Endothelial cell of umbilical vein (primary cell): ENCODE results near the gene DCAF7. TPM values are rescaled to one million over a fixed set of nuclear protein-coding genes. Genes with fewer than 3 reads are reported as not detected.
A peak's percentile ranks its signal among the peaks of the same experiment; 100 is the strongest.

ENCODE experiments used
- BruUV-seq: library from RNA; stranded (reverse); fragments of 400-500 nt; replicated peaks from 2 replicates; lab custom pipeline; 2021; lab: Mats Ljungman, UMichigan
- CTCF ChIA-PET: fragments of 300-600, 350-600 bp; sonication (Branson Sonifier 250); formaldehyde crosslinking; loops from one replicate; lab custom pipeline; 2021; ENCODE audit warnings: antibody characterized with exemption, inconsistent platforms; lab: Charles Lee
- POLR2A ChIA-PET: fragments of 300-600, 350-600 bp; sonication (Branson Sonifier 250); formaldehyde crosslinking; loops from one replicate; lab custom pipeline; 2021; ENCODE audit warnings: antibody characterized with exemption, inconsistent platforms; lab: Charles Lee
- DNase-seq: peaks from one replicate; pipeline ENCODE4 v3.0.0-alpha.2; 2011; ENCODE audit warnings: low read depth, low spot score
- FAIRE-seq: peaks from 2 replicates; lab custom pipeline; 2011; peaks lifted over from hg19 to GRCh38; lab: Jason Lieb, UNC
- H2AFZ ChIP-seq: 2 replicates; pipeline ENCODE4 v1.6.0; 2012; ENCODE audit warnings: low read depth, low read length, control low read depth, inconsistent platforms
- H3K27ac ChIP-seq: 2 replicates; pipeline ENCODE4 v1.5.1; 2011; ENCODE audit warnings: low read depth, mild to moderate bottlenecking, control low read depth, low read length, moderate library complexity; ENCODE audit not compliant: insufficient read depth
- H3K27me3 ChIP-seq, 2 experiments: 2 replicates each; pipeline versions ENCODE4 v1.6.0 to v1.6.1; 2011; ENCODE audit warnings: low read length in 2 of 2, mixed read lengths in 1 of 2; ENCODE audit not compliant: control insufficient read depth in 2 of 2, insufficient read depth in 2 of 2
- H3K36me3 ChIP-seq, 2 experiments: 2 replicates in 1 of 2; 3 replicates in 1 of 2; pipeline ENCODE4 v1.5.1; 2011; ENCODE audit warnings: low read length in 2 of 2, mild to moderate bottlenecking in 1 of 2, moderate library complexity in 1 of 2; ENCODE audit not compliant: control insufficient read depth in 2 of 2, insufficient read depth in 2 of 2; ENCODE audit errors: extremely low read depth in 1 of 2
- H3K4me1 ChIP-seq: 3 replicates; pipeline ENCODE4 v1.5.1; 2011; ENCODE audit warnings: mild to moderate bottlenecking, low read length; ENCODE audit not compliant: control insufficient read depth, insufficient read depth; ENCODE audit errors: extremely low read depth
- H3K4me2 ChIP-seq: 2 replicates; pipeline ENCODE4 v1.6.1; 2011; ENCODE audit warnings: low read length, control low read depth, mixed read lengths; ENCODE audit not compliant: insufficient read depth
- H3K4me3 ChIP-seq, 3 experiments: fragments of 200-600 bp in 1 of 3; sonication (generic), shearing (Covaris generic) in 1 of 3; replicated peaks in 1 of 3; 2 replicates each; pipeline ENCODE4 v1.5.1; 2011 to 2016; ENCODE audit warnings: control low read depth in 3 of 3, low read length in 3 of 3, mild to moderate bottlenecking in 2 of 3, inconsistent platforms in 1 of 3, low read depth in 1 of 3, moderate library complexity in 1 of 3; ENCODE audit not compliant: insufficient read depth in 1 of 3
- H3K79me2 ChIP-seq: 2 replicates; pipeline ENCODE4 v1.6.0; 2012; ENCODE audit warnings: low read length, inconsistent platforms; ENCODE audit not compliant: control insufficient read depth, insufficient read depth
- H3K9ac ChIP-seq: replicated peaks from 2 replicates; pipeline ENCODE3; 2011; ENCODE audit warnings: low read length, control low read depth; ENCODE audit not compliant: insufficient read depth; ENCODE audit errors: extremely low read depth
- H3K9me1 ChIP-seq: replicated peaks from 3 replicates; pipeline ENCODE4 v1.6.0; 2011; ENCODE audit warnings: mild to moderate bottlenecking, low read length; ENCODE audit not compliant: control insufficient read depth, insufficient read depth; ENCODE audit errors: extremely low read depth
- H3K9me3 ChIP-seq: replicated peaks from 2 replicates; pipeline ENCODE4 v1.5.1; 2012; ENCODE audit warnings: low read length, inconsistent platforms; ENCODE audit not compliant: control insufficient read depth, insufficient read depth
- H4K20me1 ChIP-seq: replicated peaks from 2 replicates; pipeline ENCODE3; 2011; ENCODE audit warnings: mild to moderate bottlenecking, low read length; ENCODE audit not compliant: control insufficient read depth, insufficient read depth; ENCODE audit errors: extremely low read depth
- EZH2 ChIP-seq: IDR thresholded peaks from 2 replicates; pipeline ENCODE4 v1.6.1; 2012; ENCODE audit warnings: borderline replicate concordance, low read depth, mild to moderate bottlenecking, moderate library complexity, low read length, inconsistent platforms; ENCODE audit not compliant: severe bottlenecking
- FOS ChIP-seq: IDR thresholded peaks from 2 replicates; pipeline ENCODE4 v1.6.1; 2011; ENCODE audit warnings: mild to moderate bottlenecking, low read length, moderate library complexity, borderline replicate concordance; ENCODE audit not compliant: insufficient read depth
- GATA2 ChIP-seq: IDR thresholded peaks from 2 replicates; pipeline ENCODE4 v1.7.0; 2011; ENCODE audit warnings: low read depth, mild to moderate bottlenecking, moderate library complexity, mixed read lengths, low read length; ENCODE audit not compliant: insufficient read length, insufficient read depth
- JUN ChIP-seq: IDR thresholded peaks from 2 replicates; pipeline ENCODE4 v1.6.1; 2011; ENCODE audit warnings: borderline replicate concordance, low read depth; ENCODE audit not compliant: insufficient read length, insufficient read depth
- MYC ChIP-seq: IDR thresholded peaks from one replicate; pipeline ENCODE4 v1.6.1; 2011; ENCODE audit warnings: mild to moderate bottlenecking, low read depth, low read length
- POLR2A ChIP-seq: IDR thresholded peaks from 2 replicates; pipeline ENCODE4 v1.6.1; 2012; ENCODE audit warnings: low read depth, mild to moderate bottlenecking, control low read depth, low read length
- POLR2AphosphoS5 ChIP-seq: IDR thresholded peaks from 2 replicates; pipeline ENCODE4 v1.6.1; 2012; ENCODE audit warnings: low read depth, mild to moderate bottlenecking, control low read depth, low read length, moderate library complexity; ENCODE audit not compliant: insufficient read depth
- dilution Hi-C: fragments of 300-500 bp; cut with MboI; formaldehyde crosslinking; loops from one replicate; pipeline ENCODE4 v1.15.0; 2019; ENCODE audit warnings: low sequenced_read_pairs; ENCODE audit not compliant: extremely low pct_ligation_motif_present
- intact Hi-C: fragments of 100-400 bp; cut with micrococcal nuclease; formaldehyde crosslinking; loops from one replicate; pipeline ENCODE4 v1.10.0; 2022
- polyA plus RNA-seq, 4 experiments: library from polyadenylated mRNA; depleted of rRNA in 3 of 4; stranded (reverse) in 3 of 4; unstranded in 1 of 4; fragments of >200 nt; gene quantifications; 2 replicates each; pipeline versions ENCODE4 v1.2.1 to v1.2.3, GENCODE V29; 2011 to 2012; ENCODE audit warnings: missing spikeins in 1 of 4
- total RNA-seq: library from RNA; stranded (reverse); gene quantifications from 2 replicates; pipeline ENCODE4 v1.2.3, GENCODE V29; 2021
- TF ChIP-seq, protein P1 (sequence below), 2 donors: IDR thresholded peaks; 1 replicate in 1 of 2; 2 replicates in 1 of 2; pipeline ENCODE4 v1.5.1; 2011; ENCODE audit warnings: low read length in 2 of 2, mild to moderate bottlenecking in 2 of 2, moderate library complexity in 2 of 2, control low read depth in 1 of 2, inconsistent platforms in 1 of 2, low read depth in 1 of 2; ENCODE audit not compliant: insufficient read depth in 1 of 2; ENCODE audit errors: extremely low read depth in 1 of 2
- TF ChIP-seq, protein P2 (sequence below): IDR thresholded peaks from 2 replicates; pipeline ENCODE4 v1.6.1; 2011; ENCODE audit not compliant: insufficient read depth, insufficient read length

The DCAF7 gene
- total and polyA plus RNA-seq, 2 donors (not counting 3 experiments of a cell fraction or from before 2014, with no cell fraction given): 82.8 to 100 TPM

DNA sequence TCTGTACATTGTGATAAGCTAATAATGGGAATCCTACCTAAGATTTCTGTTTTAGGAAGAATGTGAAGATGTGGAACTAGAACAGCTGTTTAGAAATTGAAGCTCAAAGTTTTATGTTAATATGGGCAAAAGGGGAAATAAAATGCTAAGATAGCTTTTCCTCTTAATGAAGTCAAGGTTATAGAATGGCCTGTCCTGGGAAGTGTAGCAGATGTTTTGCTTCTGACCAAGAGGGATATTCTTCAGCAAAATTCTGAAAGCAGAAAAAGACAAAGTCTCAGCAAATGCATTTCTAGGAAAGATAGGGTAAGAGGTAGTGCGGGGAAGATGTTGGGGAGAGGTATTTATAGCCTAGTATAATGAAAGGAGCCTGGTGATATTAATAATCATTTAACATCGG is 85.0 kb downstream of the DCAF7 start:
- H3K9ac ChIP-seq: no peak overlapping the region
- FAIRE-seq: no peak
- TF ChIP-seq GATA2 (no peak), POLR2AphosphoS5 (no peak)
- no peaks in the 10 kb centered on the region for H3K27me3 ChIP-seq
- intact Hi-C loops (no loop called here), dilution Hi-C loops (no loop called here)
- ChIA-PET POLR2A (no interaction called here), CTCF (interaction anchor here (0.9 to 3.1 kb wide), 4 partner anchors 30 to 210 kb away, joined by 4 to 13 read pairs (median 6); no protein-coding TSS in a partner anchor)
- H2AFZ ChIP-seq: no peak overlapping the region
- H3K4me3 ChIP-seq: no peak overlapping the region
- no TSS peak for BruUV-seq
- no peaks in the 10 kb centered on the region for H3K9me1 ChIP-seq
- no peaks in the 10 kb centered on the region for H4K20me1 ChIP-seq
- no peak overlapping the region for H3K27ac ChIP-seq
- H3K9me3 ChIP-seq: no peaks in the 10 kb centered on the region
- peaks cover 31% of the 10 kb centered on the region for H3K4me1 ChIP-seq
- DNase-seq: no peak
- peaks cover 41% of the 10 kb centered on the region for H3K79me2 ChIP-seq
- peaks cover 13 to 24% of the 10 kb centered on the region in 2 experiments for H3K36me3 ChIP-seq
- H3K4me2 ChIP-seq: no peak overlapping the region

DNA sequence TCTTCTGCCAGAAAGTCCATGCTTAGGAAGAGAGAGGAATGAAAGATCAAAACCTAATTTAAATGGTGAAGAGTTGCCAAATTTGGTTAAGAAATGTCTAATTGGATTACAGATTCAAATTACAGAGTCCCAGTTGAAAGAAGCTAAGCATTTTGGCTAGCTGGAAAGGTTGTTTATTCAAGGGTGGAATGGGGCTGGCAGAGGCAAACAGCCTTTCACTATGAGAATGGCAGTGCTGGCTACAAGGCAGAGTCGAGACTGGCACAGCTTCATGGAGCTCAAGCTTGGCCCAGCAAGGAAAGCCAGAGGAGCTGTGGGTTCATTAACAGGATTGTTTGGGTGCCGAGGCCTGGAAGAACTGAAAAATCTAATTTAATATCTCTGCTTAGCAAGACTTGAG is 85.5 kb downstream of the DCAF7 start:
- H3K27ac ChIP-seq: no peak overlapping the region

More for the DNA sequence above, 85.5 kb downstream of the DCAF7 start:
- no peaks in the 10 kb centered on the region for H3K9me1 ChIP-seq
- TF ChIP-seq MYC (no peak), POLR2AphosphoS5 (no peak), EZH2 (no peak), POLR2A (no peak), JUN (no peak), GATA2 (no peak), FOS (no peak)
- TF ChIP-seq, protein P1, sequence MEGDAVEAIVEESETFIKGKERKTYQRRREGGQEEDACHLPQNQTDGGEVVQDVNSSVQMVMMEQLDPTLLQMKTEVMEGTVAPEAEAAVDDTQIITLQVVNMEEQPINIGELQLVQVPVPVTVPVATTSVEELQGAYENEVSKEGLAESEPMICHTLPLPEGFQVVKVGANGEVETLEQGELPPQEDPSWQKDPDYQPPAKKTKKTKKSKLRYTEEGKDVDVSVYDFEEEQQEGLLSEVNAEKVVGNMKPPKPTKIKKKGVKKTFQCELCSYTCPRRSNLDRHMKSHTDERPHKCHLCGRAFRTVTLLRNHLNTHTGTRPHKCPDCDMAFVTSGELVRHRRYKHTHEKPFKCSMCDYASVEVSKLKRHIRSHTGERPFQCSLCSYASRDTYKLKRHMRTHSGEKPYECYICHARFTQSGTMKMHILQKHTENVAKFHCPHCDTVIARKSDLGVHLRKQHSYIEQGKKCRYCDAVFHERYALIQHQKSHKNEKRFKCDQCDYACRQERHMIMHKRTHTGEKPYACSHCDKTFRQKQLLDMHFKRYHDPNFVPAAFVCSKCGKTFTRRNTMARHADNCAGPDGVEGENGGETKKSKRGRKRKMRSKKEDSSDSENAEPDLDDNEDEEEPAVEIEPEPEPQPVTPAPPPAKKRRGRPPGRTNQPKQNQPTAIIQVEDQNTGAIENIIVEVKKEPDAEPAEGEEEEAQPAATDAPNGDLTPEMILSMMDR (IDR thresholded peaks at IDR 0.05; ENCODE audit: extremely low read depth in 1 of 2, insufficient read depth in 1 of 2, low read depth in 1 of 2, low read length in 2 of 2): no peak
- TF ChIP-seq, protein P2, sequence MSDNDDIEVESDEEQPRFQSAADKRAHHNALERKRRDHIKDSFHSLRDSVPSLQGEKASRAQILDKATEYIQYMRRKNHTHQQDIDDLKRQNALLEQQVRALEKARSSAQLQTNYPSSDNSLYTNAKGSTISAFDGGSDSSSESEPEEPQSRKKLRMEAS: no peak
- peaks cover 31% of the 10 kb centered on the region for H3K4me1 ChIP-seq
- dilution Hi-C loops (no loop called here), intact Hi-C loops (no loop called here)
- H3K36me3 ChIP-seq: peaks cover 13 to 24% of the 10 kb centered on the region in 2 experiments
- DNase-seq (no peak), FAIRE-seq (peak; percentile 61)
- H3K27me3 ChIP-seq: no peaks in the 10 kb centered on the region
- H4K20me1 ChIP-seq: no peaks in the 10 kb centered on the region
- no peak overlapping the region for H3K4me2 ChIP-seq
- no TSS peak for BruUV-seq
- H3K4me3 ChIP-seq: no peak overlapping the region
- CTCF ChIA-PET: interaction anchor here (0.6 to 3.1 kb wide), 4 partner anchors 30 to 210 kb away, joined by 3 to 13 read pairs (median 5); no protein-coding TSS in a partner anchor
- H3K79me2 ChIP-seq: peaks cover 37% of the 10 kb centered on the region
- H3K9ac ChIP-seq: no peak overlapping the region
- no peaks in the 10 kb centered on the region for H3K9me3 ChIP-seq
- H2AFZ ChIP-seq: no peak overlapping the region
- POLR2A ChIA-PET: no interaction called here
